Measurements from ENCODE around the gene ATP2B2. TPM values are rescaled to one million over a fixed set of nuclear protein-coding genes. Genes with fewer than 3 reads are reported as not detected.

ATP2B2 gene
- total and polyA plus RNA-seq, 9 of the 15 experiments (the other 6 are each of a cell fraction or from before 2014, with no cell fraction given), result 0.06 TPM; not detected in 8

DNA sequence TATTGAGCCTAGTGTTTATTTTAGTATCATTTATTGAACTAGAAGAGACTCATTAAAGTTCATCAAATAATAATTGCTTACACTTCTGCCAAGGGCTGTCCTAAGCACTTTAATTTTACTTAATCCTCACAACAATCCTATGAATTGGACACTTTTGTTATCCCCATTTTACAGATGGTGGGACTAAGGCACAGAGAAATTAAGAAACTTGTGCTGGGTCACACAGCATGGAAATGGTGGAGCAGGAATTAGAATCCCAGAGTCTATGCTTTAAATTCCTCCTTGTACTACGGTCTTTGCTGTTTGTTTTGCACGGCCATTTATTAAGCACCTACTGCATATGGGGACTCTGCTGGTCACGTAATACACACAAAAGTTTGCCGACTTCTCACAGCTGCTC lies 7.9 kb downstream of the ATP2B2 start (continued):
- TF ChIP-seq, protein P1, sequence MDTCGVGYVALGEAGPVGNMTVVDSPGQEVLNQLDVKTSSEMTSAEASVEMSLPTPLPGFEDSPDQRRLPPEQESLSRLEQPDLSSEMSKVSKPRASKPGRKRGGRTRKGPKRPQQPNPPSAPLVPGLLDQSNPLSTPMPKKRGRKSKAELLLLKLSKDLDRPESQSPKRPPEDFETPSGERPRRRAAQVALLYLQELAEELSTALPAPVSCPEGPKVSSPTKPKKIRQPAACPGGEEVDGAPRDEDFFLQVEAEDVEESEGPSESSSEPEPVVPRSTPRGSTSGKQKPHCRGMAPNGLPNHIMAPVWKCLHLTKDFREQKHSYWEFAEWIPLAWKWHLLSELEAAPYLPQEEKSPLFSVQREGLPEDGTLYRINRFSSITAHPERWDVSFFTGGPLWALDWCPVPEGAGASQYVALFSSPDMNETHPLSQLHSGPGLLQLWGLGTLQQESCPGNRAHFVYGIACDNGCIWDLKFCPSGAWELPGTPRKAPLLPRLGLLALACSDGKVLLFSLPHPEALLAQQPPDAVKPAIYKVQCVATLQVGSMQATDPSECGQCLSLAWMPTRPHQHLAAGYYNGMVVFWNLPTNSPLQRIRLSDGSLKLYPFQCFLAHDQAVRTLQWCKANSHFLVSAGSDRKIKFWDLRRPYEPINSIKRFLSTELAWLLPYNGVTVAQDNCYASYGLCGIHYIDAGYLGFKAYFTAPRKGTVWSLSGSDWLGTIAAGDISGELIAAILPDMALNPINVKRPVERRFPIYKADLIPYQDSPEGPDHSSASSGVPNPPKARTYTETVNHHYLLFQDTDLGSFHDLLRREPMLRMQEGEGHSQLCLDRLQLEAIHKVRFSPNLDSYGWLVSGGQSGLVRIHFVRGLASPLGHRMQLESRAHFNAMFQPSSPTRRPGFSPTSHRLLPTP (IDR thresholded peaks at IDR 0.05; ENCODE audit: borderline replicate concordance, extremely low read depth, insufficient read length), result no peak
- TF ChIP-seq, protein P2, sequence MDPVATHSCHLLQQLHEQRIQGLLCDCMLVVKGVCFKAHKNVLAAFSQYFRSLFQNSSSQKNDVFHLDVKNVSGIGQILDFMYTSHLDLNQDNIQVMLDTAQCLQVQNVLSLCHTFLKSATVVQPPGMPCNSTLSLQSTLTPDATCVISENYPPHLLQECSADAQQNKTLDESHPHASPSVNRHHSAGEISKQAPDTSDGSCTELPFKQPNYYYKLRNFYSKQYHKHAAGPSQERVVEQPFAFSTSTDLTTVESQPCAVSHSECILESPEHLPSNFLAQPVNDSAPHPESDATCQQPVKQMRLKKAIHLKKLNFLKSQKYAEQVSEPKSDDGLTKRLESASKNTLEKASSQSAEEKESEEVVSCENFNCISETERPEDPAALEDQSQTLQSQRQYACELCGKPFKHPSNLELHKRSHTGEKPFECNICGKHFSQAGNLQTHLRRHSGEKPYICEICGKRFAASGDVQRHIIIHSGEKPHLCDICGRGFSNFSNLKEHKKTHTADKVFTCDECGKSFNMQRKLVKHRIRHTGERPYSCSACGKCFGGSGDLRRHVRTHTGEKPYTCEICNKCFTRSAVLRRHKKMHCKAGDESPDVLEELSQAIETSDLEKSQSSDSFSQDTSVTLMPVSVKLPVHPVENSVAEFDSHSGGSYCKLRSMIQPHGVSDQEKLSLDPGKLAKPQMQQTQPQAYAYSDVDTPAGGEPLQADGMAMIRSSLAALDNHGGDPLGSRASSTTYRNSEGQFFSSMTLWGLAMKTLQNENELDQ (CRISPR knock-in tag; IDR thresholded peaks at IDR 0.05; ENCODE audit: borderline replicate concordance), result no peak
- TF ChIP-seq ZNF282 (CRISPR knock-in tag; IDR thresholded peaks at IDR 0.05) (no peak), RBM25 (IDR thresholded peaks at IDR 0.05; ENCODE audit: low read depth, low read length, severe bottlenecking) (peak; percentile 88), ZNF184 (CRISPR knock-in tag; IDR thresholded peaks at IDR 0.05) (no peak), ADNP (tag; IDR thresholded peaks at IDR 0.05) (peak; percentile 47; the same call in 1 of the 2 replicates), KDM5B (IDR thresholded peaks at IDR 0.05; ENCODE audit: insufficient replicate concordance, low read depth, low read length) (no peak), BMI1 (IDR thresholded peaks at IDR 0.05; ENCODE audit: low read length) (no peak), RHOXF2B (CRISPR knock-in tag; conservative IDR thresholded peaks at IDR 0.05) (no peak), PYGO2 (tag; IDR thresholded peaks at IDR 0.05) (no peak)
- TF ChIP-seq, protein P3, sequence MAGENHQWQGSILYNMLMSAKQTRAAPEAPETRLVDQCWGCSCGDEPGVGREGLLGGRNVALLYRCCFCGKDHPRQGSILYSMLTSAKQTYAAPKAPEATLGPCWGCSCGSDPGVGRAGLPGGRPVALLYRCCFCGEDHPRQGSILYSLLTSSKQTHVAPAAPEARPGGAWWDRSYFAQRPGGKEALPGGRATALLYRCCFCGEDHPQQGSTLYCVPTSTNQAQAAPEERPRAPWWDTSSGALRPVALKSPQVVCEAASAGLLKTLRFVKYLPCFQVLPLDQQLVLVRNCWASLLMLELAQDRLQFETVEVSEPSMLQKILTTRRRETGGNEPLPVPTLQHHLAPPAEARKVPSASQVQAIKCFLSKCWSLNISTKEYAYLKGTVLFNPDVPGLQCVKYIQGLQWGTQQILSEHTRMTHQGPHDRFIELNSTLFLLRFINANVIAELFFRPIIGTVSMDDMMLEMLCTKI (IDR thresholded peaks at IDR 0.05; ENCODE audit: partially characterized antibody), result no peak
- TF ChIP-seq, protein P4, sequence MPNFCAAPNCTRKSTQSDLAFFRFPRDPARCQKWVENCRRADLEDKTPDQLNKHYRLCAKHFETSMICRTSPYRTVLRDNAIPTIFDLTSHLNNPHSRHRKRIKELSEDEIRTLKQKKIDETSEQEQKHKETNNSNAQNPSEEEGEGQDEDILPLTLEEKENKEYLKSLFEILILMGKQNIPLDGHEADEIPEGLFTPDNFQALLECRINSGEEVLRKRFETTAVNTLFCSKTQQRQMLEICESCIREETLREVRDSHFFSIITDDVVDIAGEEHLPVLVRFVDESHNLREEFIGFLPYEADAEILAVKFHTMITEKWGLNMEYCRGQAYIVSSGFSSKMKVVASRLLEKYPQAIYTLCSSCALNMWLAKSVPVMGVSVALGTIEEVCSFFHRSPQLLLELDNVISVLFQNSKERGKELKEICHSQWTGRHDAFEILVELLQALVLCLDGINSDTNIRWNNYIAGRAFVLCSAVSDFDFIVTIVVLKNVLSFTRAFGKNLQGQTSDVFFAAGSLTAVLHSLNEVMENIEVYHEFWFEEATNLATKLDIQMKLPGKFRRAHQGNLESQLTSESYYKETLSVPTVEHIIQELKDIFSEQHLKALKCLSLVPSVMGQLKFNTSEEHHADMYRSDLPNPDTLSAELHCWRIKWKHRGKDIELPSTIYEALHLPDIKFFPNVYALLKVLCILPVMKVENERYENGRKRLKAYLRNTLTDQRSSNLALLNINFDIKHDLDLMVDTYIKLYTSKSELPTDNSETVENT (CRISPR knock-in tag; IDR thresholded peaks at IDR 0.05), result no peak
- TF ChIP-seq, protein P5, sequence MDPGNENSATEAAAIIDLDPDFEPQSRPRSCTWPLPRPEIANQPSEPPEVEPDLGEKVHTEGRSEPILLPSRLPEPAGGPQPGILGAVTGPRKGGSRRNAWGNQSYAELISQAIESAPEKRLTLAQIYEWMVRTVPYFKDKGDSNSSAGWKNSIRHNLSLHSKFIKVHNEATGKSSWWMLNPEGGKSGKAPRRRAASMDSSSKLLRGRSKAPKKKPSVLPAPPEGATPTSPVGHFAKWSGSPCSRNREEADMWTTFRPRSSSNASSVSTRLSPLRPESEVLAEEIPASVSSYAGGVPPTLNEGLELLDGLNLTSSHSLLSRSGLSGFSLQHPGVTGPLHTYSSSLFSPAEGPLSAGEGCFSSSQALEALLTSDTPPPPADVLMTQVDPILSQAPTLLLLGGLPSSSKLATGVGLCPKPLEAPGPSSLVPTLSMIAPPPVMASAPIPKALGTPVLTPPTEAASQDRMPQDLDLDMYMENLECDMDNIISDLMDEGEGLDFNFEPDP (CRISPR knock-in tag; IDR thresholded peaks at IDR 0.05), result no peak
- TF ChIP-seq, protein P6, sequence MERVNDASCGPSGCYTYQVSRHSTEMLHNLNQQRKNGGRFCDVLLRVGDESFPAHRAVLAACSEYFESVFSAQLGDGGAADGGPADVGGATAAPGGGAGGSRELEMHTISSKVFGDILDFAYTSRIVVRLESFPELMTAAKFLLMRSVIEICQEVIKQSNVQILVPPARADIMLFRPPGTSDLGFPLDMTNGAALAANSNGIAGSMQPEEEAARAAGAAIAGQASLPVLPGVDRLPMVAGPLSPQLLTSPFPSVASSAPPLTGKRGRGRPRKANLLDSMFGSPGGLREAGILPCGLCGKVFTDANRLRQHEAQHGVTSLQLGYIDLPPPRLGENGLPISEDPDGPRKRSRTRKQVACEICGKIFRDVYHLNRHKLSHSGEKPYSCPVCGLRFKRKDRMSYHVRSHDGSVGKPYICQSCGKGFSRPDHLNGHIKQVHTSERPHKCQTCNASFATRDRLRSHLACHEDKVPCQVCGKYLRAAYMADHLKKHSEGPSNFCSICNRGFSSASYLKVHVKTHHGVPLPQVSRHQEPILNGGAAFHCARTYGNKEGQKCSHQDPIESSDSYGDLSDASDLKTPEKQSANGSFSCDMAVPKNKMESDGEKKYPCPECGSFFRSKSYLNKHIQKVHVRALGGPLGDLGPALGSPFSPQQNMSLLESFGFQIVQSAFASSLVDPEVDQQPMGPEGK (CRISPR knock-in tag; IDR thresholded peaks at IDR 0.05; ENCODE audit: borderline replicate concordance), result no peak
